Activated CD4-positive, alpha-beta T cell treated with anti-CD3 and anti-CD28 coated beads, Interleukin-2, amount 50 U/mL, for 48 hours (primary cell): ENCODE data around the gene NCEH1.
"Not testable (repeated sequence)": the region's sequence is repeated elsewhere in the genome, so short reads cannot be mapped to it uniquely, and the experiment has no call there.

Experiments
- DNase-seq, 2 experiments: peaks; one replicate each; pipeline ENCODE4 v3.0.0-alpha.2; 2020

Gene NCEH1

GRCh38 chr3:172707030-172707429, 3.8 kb downstream of the NCEH1 start:
- no peak for DNase-seq

GRCh38 chr3:172705170-172705569, 5.7 kb downstream of the NCEH1 start:
- DNase-seq, result no peak

- DNase-seq, result no peak
Observed at GRCh38 chr3:172704001-172704400, 6.9 kb downstream of the NCEH1 start.

- not testable (repeated sequence) for DNase-seq
Observed at GRCh38 chr3:172702731-172703130, 8.1 kb downstream of the NCEH1 start.

GRCh38 chr3:172702256-172702655, 8.6 kb downstream of the NCEH1 start:
- no peak for DNase-seq

GRCh38 chr3:172701751-172702150, 9.1 kb downstream of the NCEH1 start:
- no peak for DNase-seq

- DNase-seq, result no peak
Observed at GRCh38 chr3:172700936-172701455, 9.9 kb downstream of the NCEH1 start.

GRCh38 chr3:172700256-172700655, 10.6 kb downstream of the NCEH1 start:
- DNase-seq, result no peak

- no peak for DNase-seq
Observed at GRCh38 chr3:172699031-172699430, 11.8 kb downstream of the NCEH1 start.

GRCh38 chr3:172698631-172699030, 12.2 kb downstream of the NCEH1 start:
- no peak for DNase-seq

GRCh38 chr3:172697558-172697957, 13.3 kb downstream of the NCEH1 start:
- no peak for DNase-seq

- DNase-seq, result no peak
Observed at GRCh38 chr3:172696357-172696756, 14.5 kb downstream of the NCEH1 start.

GRCh38 chr3:172694573-172695246, 16.2 kb downstream of the NCEH1 start:
- DNase-seq, result no peak

GRCh38 chr3:172692751-172693338, 18.0 kb downstream of the NCEH1 start:
- no peak for DNase-seq

GRCh38 chr3:172690936-172691335, 19.9 kb downstream of the NCEH1 start:
- no peak for DNase-seq

GRCh38 chr3:172688588-172688987, 22.3 kb downstream of the NCEH1 start:
- DNase-seq, result no peak

- no peak for DNase-seq
Observed at GRCh38 chr3:172687501-172687900, 23.4 kb downstream of the NCEH1 start.

GRCh38 chr3:172685331-172686214, 25.3 kb downstream of the NCEH1 start:
- no peak for DNase-seq

- DNase-seq, result no peak
Observed at GRCh38 chr3:172680684-172681083, 30.2 kb downstream of the NCEH1 start.

- no peak for DNase-seq
Observed at GRCh38 chr3:172679599-172679998, 31.3 kb downstream of the NCEH1 start.

- no peak for DNase-seq
Observed at GRCh38 chr3:172678068-172678467, 32.8 kb downstream of the NCEH1 start.

- no peak for DNase-seq
Observed at GRCh38 chr3:172676196-172676922, 34.5 kb downstream of the NCEH1 start.
